ENCODE data around the gene GRIK4.

Gene GRIK4

GRCh38 chr11:120830085-120830620 lies 318.6 kb downstream of the GRIK4 start:
- Mint-ChIP-seq H3K4me1 (ENCODE audit: low read depth) (no peaks in the 10 kb centered on the region), H3K4me3 (no peak overlapping the region), H3K36me3 (ENCODE audit: low read depth) (no peaks in the 10 kb centered on the region), H3K9me3 (no peaks in the 10 kb centered on the region), H3K27ac (no peak overlapping the region), H3K27me3 (peaks cover 23% of the 10 kb centered on the region)
- DNase-seq: no peak

GRCh38 chr11:120832481-120833238 lies 321.1 kb downstream of the GRIK4 start:
- DNase-seq: no peak
- Mint-ChIP-seq H3K27me3 (peaks cover 35% of the 10 kb centered on the region), H3K36me3 (ENCODE audit: low read depth) (no peaks in the 10 kb centered on the region), H3K9me3 (no peaks in the 10 kb centered on the region), H3K27ac (no peak overlapping the region), H3K4me1 (ENCODE audit: low read depth) (peaks cover 12% of the 10 kb centered on the region), H3K4me3 (no peak overlapping the region)

GRCh38 chr11:120834686-120835210 lies 323.2 kb downstream of the GRIK4 start:
- H3K36me3 Mint-ChIP-seq (ENCODE audit: low read depth): no peaks in the 10 kb centered on the region
- no peak overlapping the region for H3K4me3 Mint-ChIP-seq
- peaks cover 15% of the 10 kb centered on the region for H3K4me1 Mint-ChIP-seq (ENCODE audit: low read depth)
- DNase-seq: no peak
- H3K27me3 Mint-ChIP-seq: peaks cover 31% of the 10 kb centered on the region
- no peaks in the 10 kb centered on the region for H3K9me3 Mint-ChIP-seq
- no peak overlapping the region for H3K27ac Mint-ChIP-seq

- peaks cover 15% of the 10 kb centered on the region for H3K4me1 Mint-ChIP-seq (ENCODE audit: low read depth)
- H3K9me3 Mint-ChIP-seq: no peaks in the 10 kb centered on the region
- H3K27ac Mint-ChIP-seq: peak overlapping the region; percentile 80
- H3K36me3 Mint-ChIP-seq (ENCODE audit: low read depth): no peaks in the 10 kb centered on the region
- no peak overlapping the region for H3K4me3 Mint-ChIP-seq
- no peak for DNase-seq
- H3K27me3 Mint-ChIP-seq: peaks cover 35% of the 10 kb centered on the region
Observed at GRCh38 chr11:120835601-120836228, 324.2 kb downstream of the GRIK4 start.

- no peak overlapping the region for H3K27ac Mint-ChIP-seq
Observed at GRCh38 chr11:120837696-120838095, 326.1 kb downstream of the GRIK4 start.

GRCh38 chr11:120839201-120839600 lies 327.7 kb downstream of the GRIK4 start:
- Mint-ChIP-seq H3K27me3 (peaks cover 25% of the 10 kb centered on the region), H3K4me1 (ENCODE audit: low read depth) (peaks cover 15% of the 10 kb centered on the region), H3K4me3 (no peak overlapping the region), H3K36me3 (ENCODE audit: low read depth) (no peaks in the 10 kb centered on the region), H3K9me3 (no peaks in the 10 kb centered on the region), H3K27ac (no peak overlapping the region)
- DNase-seq: no peak

More at GRCh38 chr11:120837696-120838095, 326.1 kb downstream of the GRIK4 start:
- H3K4me3 Mint-ChIP-seq: no peak overlapping the region
- no peaks in the 10 kb centered on the region for H3K36me3 Mint-ChIP-seq (ENCODE audit: low read depth)
- H3K4me1 Mint-ChIP-seq (ENCODE audit: low read depth): peaks cover 15% of the 10 kb centered on the region
- no peak for DNase-seq
- H3K27me3 Mint-ChIP-seq: peaks cover 26% of the 10 kb centered on the region
- no peaks in the 10 kb centered on the region for H3K9me3 Mint-ChIP-seq

GRCh38 chr11:120839846-120840402 lies 328.4 kb downstream of the GRIK4 start:
- H3K4me1 Mint-ChIP-seq (ENCODE audit: low read depth): peaks cover 15% of the 10 kb centered on the region
- no peak for DNase-seq
- no peak overlapping the region for H3K4me3 Mint-ChIP-seq
- no peaks in the 10 kb centered on the region for H3K36me3 Mint-ChIP-seq (ENCODE audit: low read depth)
- peaks cover 26% of the 10 kb centered on the region for H3K27me3 Mint-ChIP-seq
- no peaks in the 10 kb centered on the region for H3K9me3 Mint-ChIP-seq
- H3K27ac Mint-ChIP-seq: no peak overlapping the region

GRCh38 chr11:120840661-120841060 lies 329.1 kb downstream of the GRIK4 start:
- H3K27me3 Mint-ChIP-seq: peaks cover 21% of the 10 kb centered on the region
- H3K36me3 Mint-ChIP-seq (ENCODE audit: low read depth): no peaks in the 10 kb centered on the region
- H3K4me3 Mint-ChIP-seq: no peak overlapping the region
- no peak overlapping the region for H3K27ac Mint-ChIP-seq
- peaks cover 10% of the 10 kb centered on the region for H3K4me1 Mint-ChIP-seq (ENCODE audit: low read depth)
- H3K9me3 Mint-ChIP-seq: no peaks in the 10 kb centered on the region
- no peak for DNase-seq

- Mint-ChIP-seq H3K27me3 (peaks cover 20% of the 10 kb centered on the region), H3K4me1 (ENCODE audit: low read depth) (peaks cover 6% of the 10 kb centered on the region), H3K27ac (no peak overlapping the region), H3K9me3 (no peaks in the 10 kb centered on the region), H3K4me3 (no peak overlapping the region), H3K36me3 (ENCODE audit: low read depth) (no peaks in the 10 kb centered on the region)
- no peak for DNase-seq
Observed at GRCh38 chr11:120841074-120841473, 329.5 kb downstream of the GRIK4 start.

- no peaks in the 10 kb centered on the region for H3K36me3 Mint-ChIP-seq (ENCODE audit: low read depth)
- no peak overlapping the region for H3K4me3 Mint-ChIP-seq
- H3K27me3 Mint-ChIP-seq: peaks cover 17% of the 10 kb centered on the region
- DNase-seq: no peak
- no peaks in the 10 kb centered on the region for H3K9me3 Mint-ChIP-seq
- no peak overlapping the region for H3K27ac Mint-ChIP-seq
- H3K4me1 Mint-ChIP-seq (ENCODE audit: low read depth): peaks cover 3% of the 10 kb centered on the region
Observed at GRCh38 chr11:120842195-120842594, 330.6 kb downstream of the GRIK4 start.

- peaks cover 7% of the 10 kb centered on the region for H3K27me3 Mint-ChIP-seq
- H3K27ac Mint-ChIP-seq: no peak overlapping the region
- DNase-seq: no peak
- H3K4me1 Mint-ChIP-seq (ENCODE audit: low read depth): no peaks in the 10 kb centered on the region
- H3K4me3 Mint-ChIP-seq: no peak overlapping the region
- no peaks in the 10 kb centered on the region for H3K36me3 Mint-ChIP-seq (ENCODE audit: low read depth)
- no peaks in the 10 kb centered on the region for H3K9me3 Mint-ChIP-seq
Observed at GRCh38 chr11:120853435-120853834, 341.9 kb downstream of the GRIK4 start.

GRCh38 chr11:120854988-120855387 lies 343.4 kb downstream of the GRIK4 start:
- no peaks in the 10 kb centered on the region for H3K36me3 Mint-ChIP-seq (ENCODE audit: low read depth)
- H3K27me3 Mint-ChIP-seq: peaks cover 5% of the 10 kb centered on the region
- H3K9me3 Mint-ChIP-seq: no peaks in the 10 kb centered on the region
- H3K4me1 Mint-ChIP-seq (ENCODE audit: low read depth): no peaks in the 10 kb centered on the region
- no peak overlapping the region for H3K4me3 Mint-ChIP-seq
- no peak for DNase-seq
- H3K27ac Mint-ChIP-seq: no peak overlapping the region

GRCh38 chr11:120857508-120857907 lies 346.0 kb downstream of the GRIK4 start:
- Mint-ChIP-seq H3K27ac (no peak overlapping the region), H3K36me3 (ENCODE audit: low read depth) (no peaks in the 10 kb centered on the region), H3K4me3 (no peak overlapping the region), H3K27me3 (peaks cover 8% of the 10 kb centered on the region), H3K9me3 (no peaks in the 10 kb centered on the region), H3K4me1 (ENCODE audit: low read depth) (no peaks in the 10 kb centered on the region)
- no peak for DNase-seq

- no peak overlapping the region for H3K27ac Mint-ChIP-seq
- no peaks in the 10 kb centered on the region for H3K36me3 Mint-ChIP-seq (ENCODE audit: low read depth)
- peaks cover 12% of the 10 kb centered on the region for H3K27me3 Mint-ChIP-seq
- H3K4me3 Mint-ChIP-seq: no peak overlapping the region
- no peak for DNase-seq
- H3K4me1 Mint-ChIP-seq (ENCODE audit: low read depth): no peaks in the 10 kb centered on the region
- no peaks in the 10 kb centered on the region for H3K9me3 Mint-ChIP-seq
Observed at GRCh38 chr11:120858740-120859139, 347.2 kb downstream of the GRIK4 start.
